ENCODE data around the gene PCCA.

- no peak for TF ChIP-seq CTCF (IDR thresholded peaks at IDR 0.05)
- TF ChIP-seq POLR2A (IDR thresholded peaks at IDR 0.05) = no peak
- TF ChIP-seq EP300 (IDR thresholded peaks at IDR 0.05) = no peak
Measured at GRCh38 chr13:100176801-100177400, 88.0 kb downstream of the PCCA start.

All from tibial nerve (tissue), 4 donors.